ENCODE results near the gene C2CD3.
"Not testable (repeated sequence)": the region's sequence is repeated elsewhere in the genome, so short reads cannot be mapped to it uniquely, and the experiment has no call there.

The C2CD3 gene

GRCh38 chr11:74162681-74163467 is 7.9 kb downstream of the C2CD3 start:
- DNase-seq, result no peak

GRCh38 chr11:74159642-74160041 is 11.2 kb downstream of the C2CD3 start:
- no peak for DNase-seq

GRCh38 chr11:74157169-74157568 is 13.6 kb downstream of the C2CD3 start:
- DNase-seq, result no peak

- no peak for DNase-seq
Observed at GRCh38 chr11:74154620-74155281, 16.1 kb downstream of the C2CD3 start.

DNA sequence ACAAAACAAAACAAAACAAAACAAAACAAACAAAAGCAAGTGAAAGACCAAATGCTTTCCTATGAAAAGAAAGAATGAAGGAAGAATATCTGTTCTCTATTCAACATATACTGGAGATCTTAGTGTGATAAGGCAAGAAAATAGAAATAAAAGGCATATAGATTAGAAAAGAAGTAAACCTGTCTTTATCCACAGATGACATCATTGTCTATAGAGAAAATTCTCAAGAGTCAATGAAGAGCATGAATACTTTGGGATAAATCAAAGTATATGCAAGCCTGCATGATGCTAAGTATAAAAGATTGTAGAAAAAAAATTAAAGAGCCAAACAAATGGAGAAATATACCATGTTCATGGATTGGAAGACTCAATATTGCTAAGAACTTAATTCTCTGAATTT is 17.6 kb downstream of the C2CD3 start:
- no peak for DNase-seq

DNA sequence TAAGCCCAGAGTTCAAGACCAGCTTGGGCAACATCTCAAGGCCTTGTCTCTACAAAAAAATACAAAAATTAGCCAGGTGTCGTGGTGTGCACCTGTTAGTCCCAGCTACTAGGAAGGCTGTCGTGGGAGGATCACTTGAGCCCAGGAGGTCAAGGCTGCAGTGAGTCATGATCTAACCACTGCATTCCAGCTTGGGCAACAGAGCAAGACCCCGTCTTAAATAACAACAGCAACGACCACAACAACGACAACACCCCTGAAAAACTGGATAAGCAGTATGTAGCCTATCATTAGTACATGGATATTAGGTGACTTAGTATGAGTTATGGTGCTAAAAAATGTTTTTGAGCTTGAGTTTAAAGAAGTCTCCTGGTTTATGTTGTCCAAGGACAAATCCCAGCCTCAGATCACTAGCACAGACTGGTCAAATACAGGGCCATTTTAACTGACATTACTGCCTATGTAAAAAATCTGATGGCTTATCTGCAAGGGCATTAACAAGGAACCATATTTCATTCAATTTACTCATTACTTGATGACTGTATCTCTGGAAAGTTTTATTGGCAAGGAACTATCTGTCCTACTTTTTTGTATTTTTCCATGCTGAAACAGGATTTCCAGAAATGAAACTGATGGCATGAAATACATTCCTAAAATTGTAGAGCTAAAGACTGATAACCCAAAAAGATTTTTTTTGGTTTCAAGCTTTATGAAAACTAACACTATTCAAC is 23.4 kb downstream of the C2CD3 start:
- DNase-seq, result no peak

DNA sequence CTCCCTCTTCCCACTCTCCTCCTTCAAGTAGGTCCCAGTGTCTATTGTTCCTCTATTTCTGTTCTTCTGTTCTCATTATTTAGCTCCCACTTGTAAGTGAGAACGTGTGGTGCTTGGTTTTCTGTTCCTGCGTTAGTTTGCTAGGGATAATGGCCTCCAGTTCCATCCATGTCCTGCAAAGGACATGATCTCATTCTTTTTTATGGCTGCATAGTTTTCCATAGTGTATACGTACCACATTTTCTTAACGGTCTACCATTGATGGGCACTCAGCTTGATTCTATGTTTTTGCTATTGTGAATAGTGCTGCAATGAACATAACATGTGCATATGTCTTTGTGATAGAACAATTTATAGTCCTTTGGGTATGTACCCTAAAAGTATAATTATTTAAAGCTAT is 26.2 kb downstream of the C2CD3 start:
- DNase-seq, result no peak

- DNase-seq, result no peak
Observed at GRCh38 chr11:74142624-74143023, 28.2 kb downstream of the C2CD3 start.

GRCh38 chr11:74141908-74142307 is 28.9 kb downstream of the C2CD3 start:
- DNase-seq, result peak; percentile 2

- DNase-seq, result no peak
Observed at GRCh38 chr11:74141241-74141695, 29.5 kb downstream of the C2CD3 start.

GRCh38 chr11:74139919-74140431 is 30.8 kb downstream of the C2CD3 start:
- DNase-seq, result not testable (repeated sequence)

DNA sequence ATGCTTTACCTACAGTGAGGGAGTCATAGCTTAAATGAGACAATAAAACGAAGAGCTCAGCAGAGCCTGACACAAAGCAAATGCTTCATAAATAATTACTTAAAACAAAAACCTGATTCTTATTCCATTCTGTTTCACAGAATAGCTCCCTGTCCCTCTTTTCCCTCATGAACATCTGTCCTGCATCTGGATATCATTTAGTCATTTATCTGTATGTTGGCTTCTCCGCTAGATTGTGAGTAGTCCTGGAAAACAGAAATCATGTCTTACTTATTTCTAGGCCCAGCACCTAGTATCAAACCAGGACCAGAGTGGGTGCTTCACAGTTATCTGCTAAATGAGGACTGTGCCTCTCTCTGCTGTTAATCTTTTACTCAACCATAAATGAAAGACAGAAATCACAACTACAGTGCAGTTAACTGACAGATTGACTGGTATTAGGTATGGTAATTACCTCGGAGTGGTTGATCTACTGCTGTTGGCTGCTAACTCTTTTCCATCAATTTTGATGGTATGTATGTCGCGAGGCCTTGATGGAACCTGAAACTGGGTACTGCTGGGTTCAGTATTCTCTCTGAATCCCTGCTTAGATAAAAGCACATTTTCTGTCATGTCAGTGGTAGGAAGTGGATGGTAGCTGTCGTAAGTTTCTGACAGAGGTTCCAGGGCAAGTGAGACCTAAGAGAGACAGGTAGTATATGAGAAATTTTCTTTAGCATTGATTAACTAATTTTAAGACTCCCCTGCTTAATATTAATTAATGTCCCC is 31.5 kb downstream of the C2CD3 start:
- DNase-seq, result no peak

GRCh38 chr11:74138572-74138971 is 32.2 kb downstream of the C2CD3 start:
- DNase-seq, result no peak

DNA sequence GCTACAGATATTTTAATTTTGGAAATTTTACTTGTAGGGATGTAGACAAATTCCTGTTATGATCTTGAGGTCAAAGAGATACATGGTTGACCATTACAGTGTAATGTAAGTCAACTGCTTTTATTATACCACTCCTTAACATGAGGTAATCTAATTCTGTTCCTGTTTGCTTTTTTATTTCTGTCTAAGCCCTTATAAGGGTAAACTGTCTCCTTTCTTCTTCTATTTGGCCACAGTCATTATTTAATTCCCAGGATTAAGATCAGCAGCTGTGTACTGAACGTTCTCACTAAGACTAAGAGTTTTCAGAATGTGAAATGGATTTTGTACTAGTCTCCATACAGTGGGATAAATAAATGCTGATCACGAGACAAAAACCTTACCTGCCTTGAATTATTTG is 32.8 kb downstream of the C2CD3 start:
- no peak for DNase-seq

DNA sequence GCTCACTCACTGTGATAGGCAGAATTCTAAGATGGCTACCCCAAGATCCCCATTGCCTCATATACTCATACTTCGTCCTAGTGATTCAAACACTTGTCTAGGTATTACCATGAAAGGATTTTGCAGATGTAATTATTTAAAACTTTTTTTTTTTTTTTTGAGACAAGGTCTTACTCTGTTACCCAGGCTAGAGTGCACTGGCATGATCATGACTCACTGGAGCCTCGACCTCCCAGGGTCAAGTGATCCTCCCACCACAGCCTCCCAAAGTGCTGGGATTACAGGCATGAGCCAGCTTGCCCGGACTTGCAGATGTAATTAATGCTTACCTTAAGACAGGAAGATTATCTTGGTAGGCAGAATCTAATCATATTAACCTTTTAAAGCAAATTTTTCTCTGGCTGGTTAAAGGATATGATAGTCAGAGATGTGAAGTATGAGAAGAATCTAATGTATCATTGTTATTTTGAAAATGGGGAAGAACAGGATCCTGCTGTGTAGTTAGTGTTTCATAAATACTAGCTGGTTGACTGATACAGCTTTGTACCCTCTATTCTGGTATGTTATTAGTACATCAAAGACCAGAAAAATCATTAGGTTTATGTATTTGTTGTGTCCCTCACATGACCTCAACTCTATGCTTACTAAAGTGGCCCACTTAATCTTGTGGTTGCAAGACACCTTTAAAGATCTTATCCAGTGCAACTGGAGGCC is 35.5 kb downstream of the C2CD3 start:
- DNase-seq, result peak; percentile 52

DNA sequence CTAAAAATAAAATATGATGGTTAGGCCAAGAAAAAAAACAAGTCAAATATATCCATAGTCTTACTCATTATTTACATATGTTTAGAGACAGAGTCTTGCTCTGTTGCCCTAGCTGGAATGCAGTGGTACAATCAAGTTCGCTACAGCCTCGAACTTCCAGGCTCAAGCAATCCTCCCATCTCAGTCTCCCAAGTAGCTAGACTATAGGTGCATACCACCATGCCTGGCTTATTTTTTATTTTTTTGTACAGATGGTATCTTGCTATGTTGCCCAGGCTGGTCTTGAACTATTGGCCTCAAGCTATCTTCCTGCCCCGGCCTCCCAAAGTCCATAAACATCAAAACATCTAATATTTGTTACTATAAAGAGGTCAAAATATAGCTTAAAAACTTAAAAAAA is 36.1 kb downstream of the C2CD3 start:
- no peak for DNase-seq

- DNase-seq, result no peak
Observed at GRCh38 chr11:74133436-74133835, 37.4 kb downstream of the C2CD3 start.

- DNase-seq, result no peak
Observed at GRCh38 chr11:74132833-74133232, 38.0 kb downstream of the C2CD3 start.

- DNase-seq, result not testable (repeated sequence)
Observed at GRCh38 chr11:74129121-74129520, 41.7 kb downstream of the C2CD3 start.

- DNase-seq, result no peak
Observed at GRCh38 chr11:74123008-74123448, 47.8 kb downstream of the C2CD3 start.

DNA sequence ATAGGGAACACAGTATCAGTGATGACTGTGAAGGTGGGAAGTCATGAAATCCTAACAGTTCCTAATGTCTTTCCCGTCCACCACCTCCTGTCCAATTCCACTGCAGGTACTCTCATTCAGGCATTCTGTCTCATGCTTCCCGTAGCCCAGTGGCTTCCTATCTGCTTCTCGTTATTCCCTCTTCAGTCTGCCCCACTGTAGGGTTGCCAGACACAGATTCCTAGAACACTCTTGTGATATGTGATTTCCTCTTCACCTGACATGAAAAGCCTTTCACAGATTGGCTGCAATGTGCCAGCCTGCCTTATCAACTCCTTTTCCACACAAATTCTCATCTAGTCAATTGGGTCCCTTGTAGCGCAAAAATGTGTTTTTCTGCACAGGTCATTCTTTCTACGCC is 49.0 kb downstream of the C2CD3 start:
- DNase-seq, result no peak

All from inflammatory macrophage treated with lipopolysaccharide for 4 hours (primary cell).